AG09309 (cell line): Measurements from ENCODE around the gene RRBP1.

Experiments used
- DNase-seq: peaks from one replicate; pipeline ENCODE4 v3.0.0-alpha.2; 2010; ENCODE audit warnings: low read depth
- H3K4me3 ChIP-seq: 2 replicates; pipeline ENCODE4 v1.5.1; 2011; ENCODE audit warnings: mild to moderate bottlenecking, low read depth, low read length, moderate library complexity; ENCODE audit not compliant: control insufficient read depth
- CTCF ChIP-seq: IDR thresholded peaks from 2 replicates; pipeline ENCODE4 v1.5.1; 2011; ENCODE audit warnings: mild to moderate bottlenecking, low read depth, low read length, inconsistent platforms; ENCODE audit not compliant: insufficient read depth, control insufficient read depth; ENCODE audit errors: missing control alignments

RRBP1 gene

GRCh38 chr20:17565169-17565845, 116.7 kb downstream of the RRBP1 start:
- no peak for DNase-seq
- no peak for TF ChIP-seq CTCF
- H3K4me3 ChIP-seq = no peak overlapping the region
